Measurements from ENCODE around the gene HSFX2. TPM values are rescaled to one million over a fixed set of nuclear protein-coding genes. Genes with fewer than 3 reads are reported as not detected.
"Not testable (repeated sequence)": the region's sequence is repeated elsewhere in the genome, so short reads cannot be mapped to it uniquely, and the experiment has no call there.

Gene HSFX2
- total and polyA plus RNA-seq, 2 experiments from 2014 or later: 0.53 TPM; not detected in 1

DNA sequence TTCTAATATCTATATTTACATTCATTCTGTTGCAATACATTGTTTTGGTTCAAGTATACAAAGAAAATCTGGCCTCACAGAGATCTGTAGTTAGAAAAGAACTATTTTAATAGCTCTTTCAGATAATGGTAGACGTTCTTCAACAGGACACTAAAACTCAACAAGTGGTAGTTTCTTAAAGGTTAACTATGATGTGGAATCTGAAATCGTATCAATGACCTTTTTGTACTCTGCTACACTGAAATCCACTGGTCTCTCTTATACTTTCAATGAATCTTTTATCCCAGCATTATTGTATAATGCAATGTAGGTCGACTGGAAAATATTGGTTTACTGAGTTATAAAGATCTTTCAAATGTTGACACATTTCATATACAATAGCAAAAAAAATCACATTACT lies 23.8 kb upstream of the HSFX2 start:
- H3K27ac ChIP-seq: no peak overlapping the region
- H3K4me3 ChIP-seq: no peak overlapping the region
- no peaks in the 10 kb centered on the region for H4K20me1 ChIP-seq (ENCODE audit: insufficient read depth, poor library complexity, severe bottlenecking)
- H3K79me2 ChIP-seq: peaks cover 85% of the 10 kb centered on the region
- WGBS (ENCODE audit: low lambda C conversion rate, missing lambda C conversion rate): 67% methylated on average over 3 of the region's 3 CpGs
- no peaks in the 10 kb centered on the region for H3K36me3 ChIP-seq (replicated peaks; ENCODE audit: insufficient read depth, low read depth)
- DNase-seq (ENCODE audit: low spot score): no peak
- H3K9me3 ChIP-seq (ENCODE audit: low read depth): no peaks in the 10 kb centered on the region
- TF ChIP-seq EZH2phosphoT487 (IDR thresholded peaks at IDR 0.05; ENCODE audit: low read depth, severe bottlenecking, unreplicated experiment) (no peak), EZH2 (IDR thresholded peaks at IDR 0.05; ENCODE audit: borderline replicate concordance) (no peak)
- TF ChIP-seq, protein P1, sequence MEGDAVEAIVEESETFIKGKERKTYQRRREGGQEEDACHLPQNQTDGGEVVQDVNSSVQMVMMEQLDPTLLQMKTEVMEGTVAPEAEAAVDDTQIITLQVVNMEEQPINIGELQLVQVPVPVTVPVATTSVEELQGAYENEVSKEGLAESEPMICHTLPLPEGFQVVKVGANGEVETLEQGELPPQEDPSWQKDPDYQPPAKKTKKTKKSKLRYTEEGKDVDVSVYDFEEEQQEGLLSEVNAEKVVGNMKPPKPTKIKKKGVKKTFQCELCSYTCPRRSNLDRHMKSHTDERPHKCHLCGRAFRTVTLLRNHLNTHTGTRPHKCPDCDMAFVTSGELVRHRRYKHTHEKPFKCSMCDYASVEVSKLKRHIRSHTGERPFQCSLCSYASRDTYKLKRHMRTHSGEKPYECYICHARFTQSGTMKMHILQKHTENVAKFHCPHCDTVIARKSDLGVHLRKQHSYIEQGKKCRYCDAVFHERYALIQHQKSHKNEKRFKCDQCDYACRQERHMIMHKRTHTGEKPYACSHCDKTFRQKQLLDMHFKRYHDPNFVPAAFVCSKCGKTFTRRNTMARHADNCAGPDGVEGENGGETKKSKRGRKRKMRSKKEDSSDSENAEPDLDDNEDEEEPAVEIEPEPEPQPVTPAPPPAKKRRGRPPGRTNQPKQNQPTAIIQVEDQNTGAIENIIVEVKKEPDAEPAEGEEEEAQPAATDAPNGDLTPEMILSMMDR (IDR thresholded peaks at IDR 0.05; ENCODE audit: poor library complexity): no peak
- no peak overlapping the region for H3K4me2 ChIP-seq
- H2AFZ ChIP-seq: no peak overlapping the region
- no peaks in the 10 kb centered on the region for H3K4me1 ChIP-seq (ENCODE audit: insufficient read depth)
- no peaks in the 10 kb centered on the region for H3K27me3 ChIP-seq
- no peaks in the 10 kb centered on the region for H3K9me2 ChIP-seq (replicated peaks; ENCODE audit: insufficient read depth)

DNA sequence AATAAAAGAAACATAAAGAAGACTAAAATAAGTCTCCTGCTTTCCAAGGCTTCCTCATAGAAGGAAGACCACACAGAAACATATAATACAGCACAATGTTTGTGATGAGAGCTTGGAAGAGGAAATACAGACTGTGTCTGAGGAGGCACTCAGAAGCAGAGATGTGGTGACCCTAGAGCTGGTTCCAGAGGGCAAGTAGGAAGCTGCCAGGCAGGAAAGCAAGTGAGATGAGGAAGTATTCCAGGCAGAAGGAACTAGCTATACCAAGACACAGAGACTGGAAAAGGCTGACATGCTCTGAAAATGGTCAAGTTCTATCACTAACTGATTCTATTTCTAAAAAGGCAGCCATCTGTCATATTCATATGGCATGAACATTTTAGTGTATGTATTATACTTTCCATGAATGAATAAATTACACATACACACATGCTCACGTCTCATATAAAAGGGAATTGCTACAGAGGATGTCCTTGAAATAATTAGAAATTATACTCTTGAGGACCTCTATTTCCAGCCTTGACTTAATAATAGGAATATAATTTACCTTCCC lies 16.6 kb upstream of the HSFX2 start:
- H3K27me3 ChIP-seq: no peaks in the 10 kb centered on the region
- H3K9me2 ChIP-seq (replicated peaks; ENCODE audit: insufficient read depth): no peaks in the 10 kb centered on the region
- H3K4me1 ChIP-seq (ENCODE audit: insufficient read depth): no peaks in the 10 kb centered on the region
- H2AFZ ChIP-seq: no peak overlapping the region
- H3K9me3 ChIP-seq (ENCODE audit: low read depth): no peaks in the 10 kb centered on the region
- H3K27ac ChIP-seq: no peak overlapping the region
- DNase-seq (ENCODE audit: low spot score): no peak
- TF ChIP-seq, protein P1 (IDR thresholded peaks at IDR 0.05; ENCODE audit: poor library complexity): no peak
- TF ChIP-seq EZH2 (IDR thresholded peaks at IDR 0.05; ENCODE audit: borderline replicate concordance) (no peak), EZH2phosphoT487 (IDR thresholded peaks at IDR 0.05; ENCODE audit: low read depth, severe bottlenecking, unreplicated experiment) (no peak)
- H4K20me1 ChIP-seq (ENCODE audit: insufficient read depth, poor library complexity, severe bottlenecking): no peaks in the 10 kb centered on the region
- peaks cover 54% of the 10 kb centered on the region for H3K79me2 ChIP-seq
- no peak overlapping the region for H3K4me3 ChIP-seq
- H3K4me2 ChIP-seq: no peak overlapping the region
- H3K36me3 ChIP-seq (replicated peaks; ENCODE audit: insufficient read depth, low read depth): no peaks in the 10 kb centered on the region
- 67% methylated on average over 1 of the region's 1 CpG for WGBS (ENCODE audit: low lambda C conversion rate, missing lambda C conversion rate)

DNA sequence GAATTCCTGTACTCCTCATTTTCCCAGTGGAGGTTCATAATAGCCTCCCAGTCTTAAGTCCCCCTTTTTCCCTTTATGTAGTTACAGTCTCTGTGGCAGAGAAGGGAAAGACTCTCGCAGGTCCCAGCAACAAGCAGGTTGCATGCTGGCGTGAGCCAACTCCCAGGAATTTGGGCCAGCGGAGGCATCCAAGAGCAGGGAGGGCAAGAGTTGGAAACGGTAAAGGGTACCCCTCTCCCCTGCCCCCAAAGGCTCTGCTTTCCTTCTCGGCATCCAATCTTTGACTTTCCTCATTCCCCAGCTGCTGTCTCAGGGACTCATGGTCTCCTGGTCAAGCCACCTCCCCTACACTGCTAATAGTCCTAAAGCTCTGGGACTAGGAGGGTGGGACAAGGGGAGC lies 15.4 kb upstream of the HSFX2 start:
- Histone ChIP-seq H3K27me3 (no peaks in the 10 kb centered on the region), H3K36me3 (replicated peaks; ENCODE audit: insufficient read depth, low read depth) (no peaks in the 10 kb centered on the region), H3K4me2 (no peak overlapping the region), H3K27ac (no peak overlapping the region), H3K9me3 (ENCODE audit: low read depth) (no peaks in the 10 kb centered on the region), H3K4me1 (ENCODE audit: insufficient read depth) (no peaks in the 10 kb centered on the region), H2AFZ (no peak overlapping the region), H3K4me3 (no peak overlapping the region), H3K9me2 (replicated peaks; ENCODE audit: insufficient read depth) (no peaks in the 10 kb centered on the region), H3K79me2 (peaks cover 43% of the 10 kb centered on the region), H4K20me1 (ENCODE audit: insufficient read depth, poor library complexity, severe bottlenecking) (no peaks in the 10 kb centered on the region)
- no peak for TF ChIP-seq EZH2phosphoT487 (IDR thresholded peaks at IDR 0.05; ENCODE audit: low read depth, severe bottlenecking, unreplicated experiment)
- TF ChIP-seq, protein P1 (IDR thresholded peaks at IDR 0.05; ENCODE audit: poor library complexity): no peak
- TF ChIP-seq EZH2 (IDR thresholded peaks at IDR 0.05; ENCODE audit: borderline replicate concordance): no peak
- 89% methylated on average over 5 of the region's 5 CpGs for WGBS (ENCODE audit: low lambda C conversion rate, missing lambda C conversion rate)
- no peak for DNase-seq (ENCODE audit: low spot score)

DNA sequence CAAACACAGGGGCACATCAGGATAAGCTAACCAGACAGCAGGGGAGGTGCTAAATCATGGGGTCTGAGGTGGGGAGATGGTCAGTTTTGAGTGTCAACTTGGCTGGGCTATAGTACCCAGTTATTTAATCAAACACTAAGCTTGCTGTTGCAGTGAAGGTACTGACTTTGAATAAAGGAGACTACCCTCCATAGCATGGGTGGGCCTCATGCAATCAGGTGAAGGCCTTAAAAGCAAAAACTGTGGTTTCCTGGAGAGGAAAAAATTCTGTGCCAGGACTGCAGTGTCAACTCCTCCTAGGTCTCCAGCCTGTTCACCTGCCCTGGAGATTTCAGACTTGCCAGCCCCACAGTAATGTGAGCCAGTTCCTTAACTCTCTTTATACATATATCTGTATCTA lies 12.6 kb upstream of the HSFX2 start:
- H3K4me2 ChIP-seq: no peak overlapping the region
- H3K27me3 ChIP-seq: no peaks in the 10 kb centered on the region
- no peak overlapping the region for H2AFZ ChIP-seq

GRCh38 chrX:149605248-149605885 lies 10.3 kb upstream of the HSFX2 start:
- not testable (repeated sequence) for H2AFZ ChIP-seq; H3K27ac ChIP-seq; H3K9me2 ChIP-seq (replicated peaks; ENCODE audit: insufficient read depth); H3K36me3 ChIP-seq (replicated peaks; ENCODE audit: insufficient read depth, low read depth); H3K79me2 ChIP-seq; H3K9me3 ChIP-seq (ENCODE audit: low read depth); H3K27me3 ChIP-seq; DNase-seq (ENCODE audit: low spot score); H3K4me3 ChIP-seq; H4K20me1 ChIP-seq (ENCODE audit: insufficient read depth, poor library complexity, severe bottlenecking); H3K4me2 ChIP-seq; H3K4me1 ChIP-seq (ENCODE audit: insufficient read depth)
- 70% methylated on average over 7 of the region's 7 CpGs for WGBS (ENCODE audit: low lambda C conversion rate, missing lambda C conversion rate)

More for the DNA sequence above, 12.6 kb upstream of the HSFX2 start:
- no peak overlapping the region for H3K4me3 ChIP-seq
- DNase-seq (ENCODE audit: low spot score): no peak
- no peaks in the 10 kb centered on the region for H3K9me2 ChIP-seq (replicated peaks; ENCODE audit: insufficient read depth)
- H3K27ac ChIP-seq: no peak overlapping the region
- H3K36me3 ChIP-seq (replicated peaks; ENCODE audit: insufficient read depth, low read depth): no peaks in the 10 kb centered on the region
- H3K4me1 ChIP-seq (ENCODE audit: insufficient read depth): no peaks in the 10 kb centered on the region
- H3K79me2 ChIP-seq: peaks cover 18% of the 10 kb centered on the region
- H4K20me1 ChIP-seq (ENCODE audit: insufficient read depth, poor library complexity, severe bottlenecking): no peaks in the 10 kb centered on the region
- TF ChIP-seq, protein P1 (IDR thresholded peaks at IDR 0.05; ENCODE audit: poor library complexity): no peak
- TF ChIP-seq EZH2phosphoT487 (IDR thresholded peaks at IDR 0.05; ENCODE audit: low read depth, severe bottlenecking, unreplicated experiment) (no peak), EZH2 (IDR thresholded peaks at IDR 0.05; ENCODE audit: borderline replicate concordance) (no peak)
- no peaks in the 10 kb centered on the region for H3K9me3 ChIP-seq (ENCODE audit: low read depth)

Measured in hepatocyte (in vitro differentiated cells).